Gastrocnemius medialis (tissue), 4 donors: ENCODE measurements around the gene OR7G2. TPM values are rescaled to one million over a fixed set of nuclear protein-coding genes. Genes with fewer than 3 reads are reported as not detected.
"Not testable (repeated sequence)": the region's sequence is repeated elsewhere in the genome, so short reads cannot be mapped to it uniquely, and the experiment has no call there.

Experiments
- ATAC-seq, 2 donors: fragments of 150-250 bp; one replicate each; pipeline ENCODE4 v1.9.1; 2016
- DNase-seq, 2 donors: peaks; one replicate each; pipeline ENCODE4 v3.0.0-alpha.2; 2019
- H3K27ac ChIP-seq, 4 donors: fragments of 200-600 bp; sonication (generic); 1 replicate in 1 of 4; 2 replicates in 3 of 4; pipeline ENCODE4 v1.5.1; 2016 to 2018; ENCODE audit warnings: mild to moderate bottlenecking in 2 of 4, moderate library complexity in 1 of 4
- H3K27me3 ChIP-seq, 3 donors: fragments of 200-600 bp; sonication (generic) in 2 of 3; 1 replicate in 1 of 3; 2 replicates in 2 of 3; pipeline versions ENCODE4 v1.5.1 to v1.6.0; 2016 to 2019; ENCODE audit warnings: mild to moderate bottlenecking in 1 of 3, moderate library complexity in 1 of 3
- H3K36me3 ChIP-seq, 2 donors: fragments of 200-600 bp; sonication (generic) in 1 of 2; one replicate each; pipeline ENCODE4 v1.5.1; 2017 to 2018
- H3K4me1 ChIP-seq, 2 donors: fragments of 200-600 bp; sonication (generic) in 1 of 2; one replicate each; pipeline ENCODE4 v1.5.1; 2016 to 2017; ENCODE audit warnings: mild to moderate bottlenecking in 2 of 2
- H3K4me3 ChIP-seq, 4 donors: fragments of 200-600 bp; sonication (generic) in 3 of 4; 1 replicate in 1 of 4; 2 replicates in 3 of 4; pipeline ENCODE4 v1.5.1; 2016 to 2019; ENCODE audit warnings: mild to moderate bottlenecking in 2 of 4
- H3K9me3 ChIP-seq, 3 donors: fragments of 200-600 bp; sonication (generic) in 2 of 3; 1 replicate in 1 of 3; 2 replicates in 2 of 3; pipeline ENCODE4 v1.5.1; 2016 to 2019
- CTCF ChIP-seq, 5 experiments: fragments of 450-650 bp in 3 of 5; fragments of 200-600 bp in 2 of 5; sonication (generic) in 2 of 5; IDR thresholded peaks in 4 of 5; conservative IDR thresholded peaks in 1 of 5; 1 replicate in 4 of 5; 2 replicates in 1 of 5; pipeline ENCODE4 v1.5.1; 2016 to 2019; ENCODE audit warnings: antibody characterized with exemption in 5 of 5, mild to moderate bottlenecking in 3 of 5, moderate library complexity in 3 of 5
- POLR2A ChIP-seq, 2 donors: fragments of 450-650 bp; IDR thresholded peaks; one replicate each; pipeline ENCODE4 v1.6.1; 2017; ENCODE audit warnings: antibody characterized with exemption in 2 of 2, mild to moderate bottlenecking in 2 of 2, moderate library complexity in 2 of 2
- in situ Hi-C, 4 donors: fragments of 200-750 bp; cut with MboI; loops; one replicate each; pipeline versions ENCODE4 v1.15.0 to v1.8.0; 2017; ENCODE audit warnings: low sequenced_read_pairs in 4 of 4
- intact Hi-C: fragments of 100-400 bp; cut with DNase I; formaldehyde crosslinking; loops from one replicate; pipeline ENCODE4 v1.15.1; 2023; ENCODE audit warnings: low total_unique reads
- total RNA-seq, 4 donors: library from RNA; depleted of rRNA; stranded (reverse); fragments of >200 nt; gene quantifications; one replicate each; pipeline versions ENCODE4 v1.1.0 to v1.2.3, GENCODE V29; 2016

The OR7G2 gene
- total RNA-seq, 4 donors from 2014 or later: not detected

GRCh38 chr19:9075064-9075949, 32.0 kb downstream of the OR7G2 start:
- no peak for ATAC-seq
- H3K27ac ChIP-seq: no peak overlapping the region
- intact Hi-C loops: no loop called here

GRCh38 chr19:9073806-9074205, 33.5 kb downstream of the OR7G2 start:
- ATAC-seq (no peak), DNase-seq (no peak)
- Histone ChIP-seq H3K36me3 (no peaks in the 10 kb centered on the region), H3K4me1 (no peaks in the 10 kb centered on the region), H3K9me3 (no peaks in the 10 kb centered on the region), H3K27me3 (no peaks in the 10 kb centered on the region), H3K27ac (no peak overlapping the region), H3K4me3 (no peak overlapping the region)
- in situ Hi-C loops (no loop called here), intact Hi-C loops (no loop called here)
- no peak for TF ChIP-seq CTCF (IDR thresholded peaks at IDR 0.05 in 4 of 5, conservative IDR thresholded peaks at IDR 0.05 in 1 of 5)

More at GRCh38 chr19:9075064-9075949, 32.0 kb downstream of the OR7G2 start:
- Histone ChIP-seq H3K9me3 (no peaks in the 10 kb centered on the region), H3K36me3 (no peaks in the 10 kb centered on the region), H3K4me3 (no peak overlapping the region), H3K27me3 (no peaks in the 10 kb centered on the region), H3K4me1 (no peaks in the 10 kb centered on the region)
- TF ChIP-seq CTCF (IDR thresholded peaks at IDR 0.05 in 4 of 5, conservative IDR thresholded peaks at IDR 0.05 in 1 of 5): no peak
- no peak for TF ChIP-seq POLR2A (IDR thresholded peaks at IDR 0.05)
- in situ Hi-C loops: loop anchor here in 1 of 4 donors (25.0 kb wide), 1 partner anchor 413 kb away; no protein-coding TSS in a partner anchor
- no peak for DNase-seq

- H3K36me3 ChIP-seq, DNase-seq, intact Hi-C loops, H3K27ac ChIP-seq, ATAC-seq, H3K9me3 ChIP-seq, H3K4me1 ChIP-seq, H3K4me3 ChIP-seq, in situ Hi-C loops, H3K27me3 ChIP-seq: not testable (repeated sequence)
Observed at GRCh38 chr19:9071720-9072119, 35.6 kb downstream of the OR7G2 start.

DNA sequence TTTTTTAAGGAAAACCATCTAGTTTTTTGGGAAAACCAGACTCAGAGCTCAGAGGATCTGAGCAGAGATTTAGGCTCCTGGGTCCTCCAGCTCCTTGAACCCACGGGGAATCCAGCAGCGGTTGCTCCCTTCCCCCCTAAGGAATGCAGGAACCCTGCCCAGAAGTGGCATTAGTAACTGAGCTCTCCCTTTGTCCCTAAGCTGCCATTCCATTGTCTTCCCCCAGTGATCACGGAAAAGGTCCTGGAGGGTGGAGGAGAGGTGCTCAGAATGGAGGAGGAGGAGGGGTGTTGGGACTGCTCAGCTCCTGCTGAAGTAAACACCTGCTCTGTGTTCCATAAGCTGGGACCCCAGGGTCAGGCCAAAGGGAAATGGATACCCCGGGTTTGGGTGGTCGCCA, 37.2 kb downstream of the OR7G2 start:
- Histone ChIP-seq H3K27ac (no peak overlapping the region), H3K27me3 (no peaks in the 10 kb centered on the region), H3K9me3 (no peaks in the 10 kb centered on the region), H3K4me3 (no peak overlapping the region), H3K36me3 (no peaks in the 10 kb centered on the region), H3K4me1 (no peaks in the 10 kb centered on the region)
- TF ChIP-seq CTCF (IDR thresholded peaks at IDR 0.05 in 4 of 5, conservative IDR thresholded peaks at IDR 0.05 in 1 of 5): no peak
- no peak for TF ChIP-seq POLR2A (IDR thresholded peaks at IDR 0.05)
- in situ Hi-C loops: no loop called here
- intact Hi-C loops: no loop called here
- no peak for ATAC-seq
- no peak for DNase-seq

GRCh38 chr19:9065457-9066014, 41.7 kb downstream of the OR7G2 start:
- Histone ChIP-seq H3K27ac (no peak overlapping the region), H3K27me3 (no peaks in the 10 kb centered on the region), H3K9me3 (no peaks in the 10 kb centered on the region), H3K36me3 (no peaks in the 10 kb centered on the region), H3K4me1 (no peaks in the 10 kb centered on the region), H3K4me3 (no peak overlapping the region)
- in situ Hi-C loops: no loop called here
- DNase-seq: no peak
- TF ChIP-seq CTCF (IDR thresholded peaks at IDR 0.05 in 4 of 5, conservative IDR thresholded peaks at IDR 0.05 in 1 of 5) (no peak), POLR2A (IDR thresholded peaks at IDR 0.05) (no peak)
- intact Hi-C loops: no loop called here
- ATAC-seq: no peak
